AG04449 (cell line): ENCODE results near the gene ERCC5.
A peak's percentile ranks its signal among the peaks of the same experiment; 100 is the strongest.

ENCODE experiments used
- CTCF ChIA-PET: fragments of 350-600 bp; formaldehyde crosslinking; extraction: SDS; loops from one replicate; lab custom pipeline; 2021; ENCODE audit warnings: antibody characterized with exemption; lab: Yijun Ruan, JAX
- POLR2A ChIA-PET: fragments of 400-600, 350-600 bp; formaldehyde crosslinking; extraction: SDS; loops from one replicate; lab custom pipeline; 2020; ENCODE audit warnings: antibody characterized with exemption, inconsistent platforms; lab: Yijun Ruan, JAX
- DNase-seq: peaks from one replicate; pipeline ENCODE4 v3.0.0-alpha.2; 2010; ENCODE audit warnings: low read depth, low spot score
- H3K4me3 ChIP-seq: 2 replicates; pipeline ENCODE4 v1.5.1; 2011; ENCODE audit warnings: low read depth, mild to moderate bottlenecking, control low read depth, low read length
- TF ChIP-seq, protein P1 (sequence below): IDR thresholded peaks from one replicate; pipeline ENCODE4 v1.5.1; 2011; ENCODE audit warnings: mild to moderate bottlenecking, moderate library complexity, low read length, control low read depth, inconsistent platforms; ENCODE audit not compliant: insufficient read depth; ENCODE audit errors: missing control alignments

ERCC5 gene

DNA sequence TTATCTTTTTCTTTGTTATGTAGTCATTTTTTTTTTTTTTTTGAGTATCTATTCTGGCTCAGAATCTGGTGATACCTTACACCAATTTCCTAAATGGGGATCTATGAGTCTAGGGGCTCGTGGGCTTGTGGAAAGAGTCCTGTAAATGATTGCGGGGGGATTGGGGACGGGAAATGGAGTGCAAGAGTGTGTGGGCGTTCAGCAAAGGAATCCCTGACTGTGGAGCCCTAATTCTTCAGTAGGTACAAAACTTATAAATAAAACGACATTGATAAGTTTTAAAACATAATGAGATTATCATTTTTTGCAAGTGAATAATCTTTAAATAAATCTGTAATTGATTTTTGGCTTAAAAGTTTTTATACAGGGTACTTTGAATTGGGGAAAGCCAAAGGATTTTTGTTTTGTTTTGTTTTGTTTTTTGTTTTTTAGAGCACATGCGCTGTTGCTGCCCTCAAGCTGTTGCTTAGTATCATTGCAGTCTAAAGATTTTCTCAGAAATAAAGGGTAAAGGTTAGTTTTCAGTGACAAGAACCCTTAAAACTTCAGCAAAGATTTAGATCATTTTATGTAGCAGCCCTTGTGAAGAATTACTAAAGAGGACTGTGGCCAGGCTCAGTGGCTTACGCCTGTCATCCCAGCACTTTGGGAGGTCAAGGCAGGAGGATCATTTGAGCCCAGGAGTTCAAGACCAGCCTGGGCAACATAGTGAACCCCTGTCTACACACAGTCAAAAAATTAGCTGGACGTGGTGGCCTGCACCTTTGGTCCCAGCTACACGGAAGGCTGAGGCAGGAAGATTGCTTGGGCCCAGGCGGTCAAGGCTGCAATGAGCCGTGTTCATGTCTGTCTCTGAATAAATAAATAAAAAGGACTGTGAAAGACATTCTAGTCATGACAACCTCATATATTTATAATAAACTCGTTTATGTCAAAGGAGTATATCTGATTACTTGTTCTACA lies 1.7 kb downstream of the ERCC5 start:
- no peak for DNase-seq
- CTCF ChIA-PET = interaction anchor here (0.7 to 6.8 kb wide), 20 partner anchors 8 to 276 kb away, joined by 3 to 61 read pairs (median 7); no protein-coding TSS in a partner anchor
- TF ChIP-seq, protein P1, sequence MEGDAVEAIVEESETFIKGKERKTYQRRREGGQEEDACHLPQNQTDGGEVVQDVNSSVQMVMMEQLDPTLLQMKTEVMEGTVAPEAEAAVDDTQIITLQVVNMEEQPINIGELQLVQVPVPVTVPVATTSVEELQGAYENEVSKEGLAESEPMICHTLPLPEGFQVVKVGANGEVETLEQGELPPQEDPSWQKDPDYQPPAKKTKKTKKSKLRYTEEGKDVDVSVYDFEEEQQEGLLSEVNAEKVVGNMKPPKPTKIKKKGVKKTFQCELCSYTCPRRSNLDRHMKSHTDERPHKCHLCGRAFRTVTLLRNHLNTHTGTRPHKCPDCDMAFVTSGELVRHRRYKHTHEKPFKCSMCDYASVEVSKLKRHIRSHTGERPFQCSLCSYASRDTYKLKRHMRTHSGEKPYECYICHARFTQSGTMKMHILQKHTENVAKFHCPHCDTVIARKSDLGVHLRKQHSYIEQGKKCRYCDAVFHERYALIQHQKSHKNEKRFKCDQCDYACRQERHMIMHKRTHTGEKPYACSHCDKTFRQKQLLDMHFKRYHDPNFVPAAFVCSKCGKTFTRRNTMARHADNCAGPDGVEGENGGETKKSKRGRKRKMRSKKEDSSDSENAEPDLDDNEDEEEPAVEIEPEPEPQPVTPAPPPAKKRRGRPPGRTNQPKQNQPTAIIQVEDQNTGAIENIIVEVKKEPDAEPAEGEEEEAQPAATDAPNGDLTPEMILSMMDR = peak; percentile 52
- H3K4me3 ChIP-seq = peak overlapping the region; percentile 95
- POLR2A ChIA-PET = no interaction called here

DNA sequence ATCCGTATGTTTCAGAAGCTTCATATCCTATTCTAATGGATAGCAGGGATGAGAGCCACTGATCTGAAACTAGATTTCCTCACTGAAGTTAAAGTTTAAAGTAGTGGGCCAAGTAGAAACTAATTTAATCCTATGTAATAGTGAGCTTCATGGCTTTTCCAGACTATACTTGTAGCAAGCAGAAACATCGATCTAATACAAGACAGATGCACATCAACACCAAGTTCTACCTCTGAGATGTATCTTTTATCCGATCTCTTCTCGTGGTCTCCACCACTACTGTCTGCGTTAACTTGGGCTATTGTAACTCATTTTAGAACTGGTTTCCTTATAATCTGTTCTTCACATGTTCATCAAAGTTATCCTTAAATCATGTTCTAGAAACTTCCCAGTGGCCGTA lies 3.1 kb downstream of the ERCC5 start:
- POLR2A ChIA-PET = no interaction called here
- CTCF ChIA-PET = interaction anchor here (1.7 to 6.8 kb wide), 12 partner anchors 16 to 278 kb away, joined by 4 to 61 read pairs (median 12); no protein-coding TSS in a partner anchor
- H3K4me3 ChIP-seq = no peak overlapping the region
- TF ChIP-seq, protein P1 = no peak
- no peak for DNase-seq

DNA sequence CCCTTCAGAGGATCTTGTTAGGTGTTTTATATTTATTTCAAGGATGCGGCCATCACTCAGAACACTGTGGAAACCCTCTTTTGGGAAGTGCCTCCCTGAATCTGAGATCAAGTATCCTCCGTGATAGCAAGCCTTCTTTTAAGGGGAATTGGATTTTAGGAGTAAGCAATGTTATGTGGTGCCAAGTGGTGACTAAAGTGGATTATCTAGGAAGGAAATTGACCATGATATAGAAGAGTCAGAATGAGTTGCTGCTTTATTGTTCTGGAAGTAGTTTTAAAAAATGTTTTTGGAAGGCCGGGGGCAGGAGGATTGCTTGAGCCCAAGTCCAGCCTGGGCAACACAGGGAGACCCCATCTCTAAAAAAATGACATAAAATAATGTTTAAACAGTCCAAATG lies 6.7 kb downstream of the ERCC5 start:
- ChIA-PET POLR2A (no interaction called here), CTCF (no interaction called here)
- TF ChIP-seq, protein P1 = no peak

DNA sequence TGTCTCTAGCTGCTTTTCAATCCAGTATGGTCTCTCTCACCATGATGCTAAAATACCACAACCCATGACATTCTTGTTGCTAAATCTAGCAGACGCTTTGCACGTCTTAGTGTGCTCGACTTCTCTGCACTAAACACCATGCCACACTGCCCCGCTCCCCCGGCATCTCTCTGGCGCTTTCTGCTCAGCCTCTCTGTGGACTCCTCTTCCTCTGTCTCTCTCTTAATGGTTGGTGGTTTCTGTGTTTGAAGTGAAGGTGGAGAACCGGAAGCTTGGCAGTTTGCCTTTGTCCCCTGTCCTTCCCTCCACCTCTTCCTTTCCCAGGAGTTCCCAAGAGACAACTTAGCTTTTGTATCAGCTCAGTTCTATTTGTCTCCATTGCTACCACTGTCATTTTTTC lies 8.8 kb downstream of the ERCC5 start:
- no peak for DNase-seq
- H3K4me3 ChIP-seq = no peak overlapping the region
- CTCF ChIA-PET = interaction anchor here (0.6 to 3.3 kb wide), 3 partner anchors 8 to 16 kb away, joined by 3 to 25 read pairs (median 10); partner anchors contain the start of gene ERCC5
- TF ChIP-seq, protein P1 = no peak
- POLR2A ChIA-PET = interaction anchor here (1.0 kb wide), 1 partner anchor 81 kb away, joined by 3 read pairs; the partner anchor contains the start of gene TEX30

More for the DNA sequence above, 6.7 kb downstream of the ERCC5 start:
- DNase-seq = no peak
- H3K4me3 ChIP-seq = no peak overlapping the region

DNA sequence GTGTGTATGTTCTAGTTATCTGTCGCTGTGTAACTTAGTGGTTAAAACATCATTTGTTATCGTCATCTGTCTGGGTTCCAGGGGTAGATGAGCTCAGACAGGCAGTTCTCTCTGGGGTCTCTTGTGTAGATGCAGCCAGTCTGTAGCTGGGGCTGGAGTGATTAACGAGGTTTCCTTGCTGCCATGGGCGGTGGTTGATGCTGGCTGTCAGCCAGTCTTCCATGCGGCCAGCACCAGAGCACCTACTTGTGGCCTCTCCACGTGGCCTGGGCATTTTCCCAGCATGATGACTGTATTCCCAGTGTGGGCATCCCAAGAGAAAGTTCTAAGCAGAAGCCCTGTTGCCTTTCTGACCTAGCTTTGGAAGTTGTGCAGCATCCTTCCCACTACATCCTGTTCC lies 10.7 kb downstream of the ERCC5 start:
- CTCF ChIA-PET = interaction anchor here (1.1 to 3.3 kb wide), 5 partner anchors 8 to 265 kb away, joined by 4 to 25 read pairs (median 7); partner anchors contain the start of genes BIVM, ERCC5 and POGLUT2

More for the DNA sequence above, 10.7 kb downstream of the ERCC5 start:
- no peak overlapping the region for H3K4me3 ChIP-seq
- TF ChIP-seq, protein P1 = no peak
- POLR2A ChIA-PET = interaction anchor here (0.6 kb wide), 1 partner anchor 83 kb away, joined by 3 read pairs; the partner anchor contains the start of gene TEX30
- DNase-seq = no peak
